DMS53 treated with DMSO at 0.1 percent for 48 hours (cell line): ENCODE data around the gene MTF1.
"Not testable (repeated sequence)": the region's sequence is repeated elsewhere in the genome, so short reads cannot be mapped to it uniquely, and the experiment has no call there.

Experiments
- DNase-seq: peaks from one replicate; lab custom pipeline; 2025; ENCODE audit not compliant: unreplicated experiment; lab: John Stamatoyannopoulos, UW

The MTF1 gene

GRCh38 chr1:37859507-37860345 is at the start of gene MTF1:
MTF1 (minus strand) TSS chr1:37859592; CDS start chr1:37857658, 1,934 bp downstream.
- DNase-seq = peak; percentile 94

GRCh38 chr1:37908531-37908930 is 49.1 kb upstream of the MTF1 start:
- DNase-seq = not testable (repeated sequence)

- not testable (repeated sequence) for DNase-seq
These were observed 48.2 kb upstream of the MTF1 start for GRCh38 chr1:37907416-37908125.

GRCh38 chr1:37906591-37906990 is 47.2 kb upstream of the MTF1 start:
- not testable (repeated sequence) for DNase-seq

GRCh38 chr1:37905727-37906126 is 46.3 kb upstream of the MTF1 start:
- DNase-seq = no peak

- not testable (repeated sequence) for DNase-seq
These were observed 44.5 kb upstream of the MTF1 start for GRCh38 chr1:37903921-37904320.

GRCh38 chr1:37902983-37903382 is 43.6 kb upstream of the MTF1 start:
- DNase-seq = no peak

GRCh38 chr1:37901893-37902225 is 42.5 kb upstream of the MTF1 start:
- DNase-seq = no peak

- no peak for DNase-seq
These were observed 42.0 kb upstream of the MTF1 start for GRCh38 chr1:37901191-37901892.

- not testable (repeated sequence) for DNase-seq
These were observed 38.2 kb upstream of the MTF1 start for GRCh38 chr1:37897563-37897962.

- DNase-seq = no peak
These were observed 34.3 kb upstream of the MTF1 start for GRCh38 chr1:37893673-37894072.

- no peak for DNase-seq
These were observed 33.0 kb upstream of the MTF1 start for GRCh38 chr1:37892151-37893047.

- DNase-seq = peak; percentile 81
These were observed 31.1 kb upstream of the MTF1 start for GRCh38 chr1:37890378-37891014.

- no peak for DNase-seq
These were observed 28.8 kb upstream of the MTF1 start for GRCh38 chr1:37888022-37888700.

GRCh38 chr1:37884145-37884544 is 24.8 kb upstream of the MTF1 start:
- no peak for DNase-seq

- DNase-seq = no peak
These were observed 24.3 kb upstream of the MTF1 start for GRCh38 chr1:37883671-37884070.

- no peak for DNase-seq
These were observed 20.5 kb upstream of the MTF1 start for GRCh38 chr1:37879865-37880264.

GRCh38 chr1:37878071-37878470 is 18.7 kb upstream of the MTF1 start:
- DNase-seq = no peak

GRCh38 chr1:37875833-37876232 is 16.4 kb upstream of the MTF1 start:
- no peak for DNase-seq

- DNase-seq = no peak
These were observed 13.3 kb upstream of the MTF1 start for GRCh38 chr1:37872692-37873091.
